ENCODE data around the gene SYTL3.
A peak's percentile ranks its signal among the peaks of the same experiment; 100 is the strongest.

- TF ChIP-seq CTCF (IDR thresholded peaks at IDR 0.05) (no peak), POLR2A (IDR thresholded peaks at IDR 0.05) (no peak), POLR2AphosphoS5 (IDR thresholded peaks at IDR 0.05) (peak; percentile 35 to 75 (median 52)), EP300 (IDR thresholded peaks at IDR 0.05) (peak in 2 of 4 donors; percentile 49 to 71)
Observed at GRCh38 chr6:158707120-158707820, 57.4 kb downstream of the SYTL3 start.
